ENCODE results near the gene PRSS36.
A peak's percentile ranks its signal among the peaks of the same experiment; 100 is the strongest.
"Not testable (repeated sequence)": the region's sequence is repeated elsewhere in the genome, so short reads cannot be mapped to it uniquely, and the experiment has no call there.

The PRSS36 gene

DNA sequence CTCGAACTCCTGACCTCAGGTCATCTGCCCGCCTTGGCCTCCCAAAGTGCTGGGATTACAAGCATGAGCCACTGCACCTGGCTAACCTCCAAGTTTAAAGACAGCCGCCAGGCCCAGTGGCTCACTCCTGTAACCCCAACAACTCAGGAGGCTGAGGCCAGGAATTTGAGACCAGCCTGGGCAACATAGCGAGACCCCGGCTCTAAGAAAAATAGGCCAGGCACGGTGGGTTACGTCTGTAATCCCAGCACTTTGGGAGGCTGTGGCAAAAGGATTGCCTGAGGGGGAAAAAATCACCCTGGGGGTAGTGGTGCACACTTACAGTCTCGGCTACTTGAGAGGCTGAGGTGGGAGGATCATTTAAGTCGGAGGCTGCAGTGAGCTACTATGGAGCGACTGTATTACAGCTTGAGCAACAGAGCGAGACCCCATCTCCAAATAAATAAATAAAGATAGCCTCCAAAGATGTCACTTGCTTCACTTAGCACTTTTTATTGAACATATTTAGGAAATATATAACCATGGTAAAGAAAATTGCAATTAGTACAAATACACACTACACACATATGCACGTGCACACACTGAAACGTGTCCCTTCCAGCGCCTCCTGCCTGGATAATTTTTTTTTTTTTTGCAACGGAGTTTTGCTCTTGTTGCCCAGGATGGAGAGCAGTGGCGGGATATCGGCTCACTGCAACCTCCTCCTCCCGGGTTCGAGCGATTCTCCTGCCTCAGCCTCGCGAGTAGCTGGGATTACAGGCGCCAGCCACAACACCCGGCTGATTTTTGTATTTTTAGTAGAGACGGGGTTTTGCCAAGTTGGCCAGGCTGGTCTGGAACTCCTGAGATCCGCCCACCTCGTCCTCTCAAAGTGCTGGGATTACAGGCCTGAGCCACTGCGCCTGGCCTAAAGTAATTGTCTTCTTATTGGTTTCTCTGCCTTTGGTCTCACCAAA, 43.1 kb downstream of the PRSS36 start:
- Histone ChIP-seq H3K4me2 (peak overlapping the region; percentile 98), H3K9ac (peak overlapping the region; percentile 87; the same call in 1 of the 2 replicates), H3K27ac (peak overlapping the region; percentile 87), H3K4me1 (ENCODE audit: low read depth, poor library complexity, severe bottlenecking) (peaks cover 21% of the 10 kb centered on the region), H4K20me1 (ENCODE audit: insufficient read depth) (no peaks in the 10 kb centered on the region), H2AFZ (ENCODE audit: low read depth) (peak overlapping the region; percentile 75), H3K27me3 (ENCODE audit: insufficient read depth, low read depth) (no peaks in the 10 kb centered on the region), H3K4me3 (IDR thresholded peaks at IDR 0.05; ENCODE audit: insufficient read depth, low read depth, low read length) (no peak overlapping the region), H3K36me3 (ENCODE audit: insufficient read depth) (no peaks in the 10 kb centered on the region), H3K79me2 (ENCODE audit: insufficient read depth, low read depth) (peaks cover 14% of the 10 kb centered on the region; the same call in 1 of the 2 replicates)
- TF ChIP-seq, protein P1, sequence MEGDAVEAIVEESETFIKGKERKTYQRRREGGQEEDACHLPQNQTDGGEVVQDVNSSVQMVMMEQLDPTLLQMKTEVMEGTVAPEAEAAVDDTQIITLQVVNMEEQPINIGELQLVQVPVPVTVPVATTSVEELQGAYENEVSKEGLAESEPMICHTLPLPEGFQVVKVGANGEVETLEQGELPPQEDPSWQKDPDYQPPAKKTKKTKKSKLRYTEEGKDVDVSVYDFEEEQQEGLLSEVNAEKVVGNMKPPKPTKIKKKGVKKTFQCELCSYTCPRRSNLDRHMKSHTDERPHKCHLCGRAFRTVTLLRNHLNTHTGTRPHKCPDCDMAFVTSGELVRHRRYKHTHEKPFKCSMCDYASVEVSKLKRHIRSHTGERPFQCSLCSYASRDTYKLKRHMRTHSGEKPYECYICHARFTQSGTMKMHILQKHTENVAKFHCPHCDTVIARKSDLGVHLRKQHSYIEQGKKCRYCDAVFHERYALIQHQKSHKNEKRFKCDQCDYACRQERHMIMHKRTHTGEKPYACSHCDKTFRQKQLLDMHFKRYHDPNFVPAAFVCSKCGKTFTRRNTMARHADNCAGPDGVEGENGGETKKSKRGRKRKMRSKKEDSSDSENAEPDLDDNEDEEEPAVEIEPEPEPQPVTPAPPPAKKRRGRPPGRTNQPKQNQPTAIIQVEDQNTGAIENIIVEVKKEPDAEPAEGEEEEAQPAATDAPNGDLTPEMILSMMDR (conservative IDR thresholded peaks at IDR 0.05; ENCODE audit: low read depth, low read length) = no peak

DNA sequence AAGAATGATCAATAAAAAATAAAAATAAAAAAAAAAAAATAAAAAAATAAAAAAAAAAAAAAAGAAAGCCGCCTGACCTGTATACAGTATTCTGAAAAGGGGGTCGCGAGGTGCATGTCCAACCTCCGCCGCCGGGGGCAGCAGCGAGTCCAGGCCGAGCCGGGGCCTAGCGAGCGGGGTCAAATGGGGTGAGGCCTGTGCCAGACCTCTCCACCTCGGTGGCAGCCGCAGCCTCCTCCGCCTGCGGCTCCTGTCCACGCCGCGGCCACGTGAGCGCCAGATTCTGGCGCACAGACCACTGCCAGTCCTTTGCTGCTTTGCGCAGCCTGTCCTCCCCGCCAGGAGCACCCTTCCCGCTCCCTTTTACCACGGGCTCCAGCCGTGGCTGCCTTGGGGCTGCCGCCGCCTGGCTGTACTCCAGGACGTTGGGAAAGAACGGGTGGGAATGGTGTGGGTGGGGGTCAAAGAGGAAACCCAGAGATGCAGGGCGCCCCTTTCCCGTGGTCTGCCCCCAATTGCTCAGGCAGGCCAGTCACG, 44.1 kb downstream of the PRSS36 start:
- Histone ChIP-seq H2AFZ (ENCODE audit: low read depth) (no peak overlapping the region), H3K4me3 (IDR thresholded peaks at IDR 0.05; ENCODE audit: insufficient read depth, low read depth, low read length) (no peak overlapping the region), H3K27ac (no peak overlapping the region), H3K9ac (no peak overlapping the region), H3K36me3 (ENCODE audit: insufficient read depth) (no peaks in the 10 kb centered on the region), H3K4me1 (ENCODE audit: low read depth, poor library complexity, severe bottlenecking) (peaks cover 21% of the 10 kb centered on the region), H3K4me2 (no peak overlapping the region), H3K27me3 (ENCODE audit: insufficient read depth, low read depth) (no peaks in the 10 kb centered on the region), H4K20me1 (ENCODE audit: insufficient read depth) (no peaks in the 10 kb centered on the region), H3K79me2 (ENCODE audit: insufficient read depth, low read depth) (peaks cover 14% of the 10 kb centered on the region; the same call in 1 of the 2 replicates)
- TF ChIP-seq, protein P1 (conservative IDR thresholded peaks at IDR 0.05; ENCODE audit: low read depth, low read length) = peak; percentile 68

DNA sequence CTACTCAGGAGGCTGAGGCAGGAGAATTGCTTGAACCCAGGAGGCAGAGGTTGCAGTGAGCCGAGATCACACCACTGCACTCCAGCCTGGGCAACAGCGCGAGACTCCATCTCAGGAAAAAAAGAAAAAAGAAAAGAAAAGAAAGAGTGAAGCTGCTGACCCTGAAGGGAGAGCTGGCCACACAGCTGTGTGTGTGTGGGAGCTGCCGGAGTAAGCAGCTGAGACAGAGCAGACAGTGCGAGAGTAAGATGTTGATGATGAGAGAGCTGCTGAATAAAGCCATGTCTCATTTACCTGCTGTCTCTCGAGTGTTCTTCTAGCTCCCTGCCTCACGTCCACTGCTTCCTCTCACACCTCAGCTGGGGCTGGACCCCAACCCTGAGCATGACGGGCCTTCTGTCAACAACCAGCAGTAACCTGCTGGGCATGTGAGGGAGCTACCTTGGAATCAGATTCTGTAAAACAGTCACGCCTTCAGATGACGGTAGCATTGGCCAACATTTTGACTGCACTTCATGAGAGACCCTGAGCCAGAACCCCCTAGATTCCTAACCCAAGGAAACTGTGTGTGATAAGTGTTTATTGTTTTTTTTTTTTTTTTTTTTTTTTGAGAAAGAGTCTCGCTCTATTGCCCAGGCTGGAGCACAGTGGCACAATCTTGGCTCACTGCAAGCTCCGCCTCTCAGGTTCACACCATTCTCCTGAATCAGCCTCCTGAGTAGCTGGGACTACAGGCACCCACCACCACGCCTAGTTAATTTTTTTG, 48.8 kb downstream of the PRSS36 start:
- H2AFZ ChIP-seq (ENCODE audit: low read depth); H3K4me1 ChIP-seq (ENCODE audit: low read depth, poor library complexity, severe bottlenecking); H4K20me1 ChIP-seq (ENCODE audit: insufficient read depth); H3K79me2 ChIP-seq (ENCODE audit: insufficient read depth, low read depth); H3K4me2 ChIP-seq; H3K9ac ChIP-seq; H3K4me3 ChIP-seq (IDR thresholded peaks at IDR 0.05; ENCODE audit: insufficient read depth, low read depth, low read length); H3K36me3 ChIP-seq (ENCODE audit: insufficient read depth); H3K27ac ChIP-seq; H3K27me3 ChIP-seq (ENCODE audit: insufficient read depth, low read depth): not testable (repeated sequence)

DNA sequence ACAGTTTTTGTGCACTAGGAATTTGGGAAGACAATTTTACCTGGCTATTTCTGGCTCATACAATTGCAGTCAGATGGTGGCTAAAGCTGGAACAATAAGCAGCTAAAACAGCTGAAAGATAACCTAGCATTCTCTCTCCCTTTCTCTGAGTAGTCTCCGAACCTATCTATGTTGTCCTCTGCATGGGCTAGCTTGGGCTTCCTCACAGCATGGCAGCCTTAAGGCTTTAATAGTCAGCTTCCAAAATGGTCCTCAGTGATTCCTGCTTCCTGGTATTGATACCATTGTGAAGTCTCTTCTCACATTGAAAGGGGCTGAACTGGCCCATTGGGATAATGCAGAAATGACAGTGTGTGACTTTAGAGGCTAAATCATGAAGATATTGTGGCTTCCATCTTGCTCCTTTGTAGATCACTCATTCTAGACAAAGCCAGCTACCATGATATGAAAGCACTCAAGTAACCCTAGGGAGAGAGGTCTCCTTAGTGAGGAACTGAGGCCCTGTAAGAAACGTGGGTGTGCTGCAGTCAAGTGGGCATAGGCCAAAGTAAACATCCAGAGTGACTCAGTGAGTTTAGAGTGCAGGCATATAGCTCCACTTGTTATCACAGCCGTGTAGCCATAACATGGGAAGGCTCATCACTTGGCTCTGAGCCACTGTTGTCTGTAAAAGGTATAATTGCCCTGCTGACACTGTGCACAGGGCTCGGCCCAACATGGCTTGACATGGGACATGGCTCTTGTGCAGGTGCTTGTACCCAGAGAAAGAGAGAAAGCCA, 49.8 kb downstream of the PRSS36 start:
- no peaks in the 10 kb centered on the region for H3K27me3 ChIP-seq (ENCODE audit: insufficient read depth, low read depth)
- no peak overlapping the region for H3K4me3 ChIP-seq (IDR thresholded peaks at IDR 0.05; ENCODE audit: insufficient read depth, low read depth, low read length)
- H3K9ac ChIP-seq = no peak overlapping the region
- TF ChIP-seq, protein P1 (conservative IDR thresholded peaks at IDR 0.05; ENCODE audit: low read depth, low read length) = no peak
- H2AFZ ChIP-seq (ENCODE audit: low read depth) = no peak overlapping the region
- H3K4me2 ChIP-seq = no peak overlapping the region
- H3K79me2 ChIP-seq (ENCODE audit: insufficient read depth, low read depth) = no peaks in the 10 kb centered on the region
- H4K20me1 ChIP-seq (ENCODE audit: insufficient read depth) = no peaks in the 10 kb centered on the region
- H3K27ac ChIP-seq = no peak overlapping the region
- H3K36me3 ChIP-seq (ENCODE audit: insufficient read depth) = no peaks in the 10 kb centered on the region
- H3K4me1 ChIP-seq (ENCODE audit: low read depth, poor library complexity, severe bottlenecking) = peaks cover 14% of the 10 kb centered on the region
